Osteocyte (in vitro differentiated cells): Measurements from ENCODE around the gene RRAGC. TPM values are rescaled to one million over a fixed set of nuclear protein-coding genes. Genes with fewer than 3 reads are reported as not detected.

Experiments
- DNase-seq: peaks from one replicate; pipeline ENCODE4 v3.0.0; 2021; ENCODE audit warnings: mixed read lengths; ENCODE audit not compliant: unreplicated experiment; ENCODE audit errors: extremely low spot score
- H3K27ac Mint-ChIP-seq: one replicate; pipeline ENCODE4 v1.8.0; 2021; ENCODE audit warnings: mild to moderate bottlenecking, mixed read lengths; ENCODE audit not compliant: unreplicated experiment
- H3K27me3 Mint-ChIP-seq: one replicate; pipeline ENCODE4 v1.8.0; 2021; ENCODE audit warnings: mixed read lengths; ENCODE audit not compliant: unreplicated experiment
- H3K36me3 Mint-ChIP-seq: one replicate; pipeline ENCODE4 v1.8.0; 2021; ENCODE audit warnings: mixed read lengths; ENCODE audit not compliant: unreplicated experiment
- H3K4me1 Mint-ChIP-seq: one replicate; pipeline ENCODE4 v1.8.0; 2021; ENCODE audit warnings: mixed read lengths; ENCODE audit not compliant: unreplicated experiment
- H3K4me3 Mint-ChIP-seq: one replicate; pipeline ENCODE4 v1.8.0; 2021; ENCODE audit warnings: mild to moderate bottlenecking, moderate library complexity, mixed read lengths; ENCODE audit not compliant: unreplicated experiment
- H3K9me3 Mint-ChIP-seq: one replicate; pipeline ENCODE4 v1.8.0; 2021; ENCODE audit warnings: mixed read lengths; ENCODE audit not compliant: unreplicated experiment
- CTCF ChIP-seq: fragments of 200-600 bp; sonication (generic); IDR thresholded peaks from 2 replicates; pipeline ENCODE4 v1.5.0; 2021; ENCODE audit warnings: antibody characterized with exemption, mild to moderate bottlenecking, moderate library complexity
- total RNA-seq: library from RNA; stranded (reverse); gene quantifications from 2 replicates; pipeline ENCODE4 v1.2.1, GENCODE V29; 2021

The RRAGC gene
- total RNA-seq, 1 donor from 2014 or later = 54.3 TPM

- H3K27me3 Mint-ChIP-seq = no peaks in the 10 kb centered on the region
- H3K36me3 Mint-ChIP-seq = peaks cover 10% of the 10 kb centered on the region
- TF ChIP-seq CTCF = no peak
- peak; percentile 19 for DNase-seq
- H3K27ac Mint-ChIP-seq = no peak overlapping the region
- no peak overlapping the region for H3K4me3 Mint-ChIP-seq
- no peaks in the 10 kb centered on the region for H3K4me1 Mint-ChIP-seq
- no peaks in the 10 kb centered on the region for H3K9me3 Mint-ChIP-seq
Measured at GRCh38 chr1:38888423-38889333, 29.1 kb upstream of the RRAGC start.

- Mint-ChIP-seq H3K9me3 (no peaks in the 10 kb centered on the region), H3K27me3 (no peaks in the 10 kb centered on the region), H3K4me3 (no peak overlapping the region), H3K27ac (no peak overlapping the region), H3K36me3 (peaks cover 3% of the 10 kb centered on the region), H3K4me1 (no peaks in the 10 kb centered on the region)
- DNase-seq = no peak
- no peak for TF ChIP-seq CTCF
Measured at GRCh38 chr1:38885092-38885491, 25.5 kb upstream of the RRAGC start.

- H3K4me1 Mint-ChIP-seq = no peaks in the 10 kb centered on the region
- TF ChIP-seq CTCF = no peak
- H3K9me3 Mint-ChIP-seq = no peaks in the 10 kb centered on the region
- peaks cover 2% of the 10 kb centered on the region for H3K36me3 Mint-ChIP-seq
- H3K27me3 Mint-ChIP-seq = no peaks in the 10 kb centered on the region
- no peak within 1 kb of the TSS for H3K4me3 Mint-ChIP-seq
- no peak within 1 kb of the TSS for H3K27ac Mint-ChIP-seq
- DNase-seq = no peak
Measured at GRCh38 chr1:38881487-38881886, 21.9 kb upstream of the RRAGC start, which contains the start of gene GJA9. Gene GJA9 (minus strand): TSS chr1:38881587. CDS start chr1:38876098, 5,489 bp downstream.

GRCh38 chr1:38875811-38876210 lies 16.2 kb upstream of the RRAGC start:
- H3K9me3 Mint-ChIP-seq = no peaks in the 10 kb centered on the region
- no peak overlapping the region for H3K4me3 Mint-ChIP-seq
- peaks cover 20% of the 10 kb centered on the region for H3K4me1 Mint-ChIP-seq
- no peak overlapping the region for H3K27ac Mint-ChIP-seq
- no peaks in the 10 kb centered on the region for H3K27me3 Mint-ChIP-seq
- H3K36me3 Mint-ChIP-seq = no peaks in the 10 kb centered on the region
- DNase-seq = no peak
- TF ChIP-seq CTCF = no peak
